ENCODE measurements around the gene TRIM3. TPM values are rescaled to one million over a fixed set of nuclear protein-coding genes. Genes with fewer than 3 reads are reported as not detected.

The TRIM3 gene
- total and polyA plus RNA-seq, 2 experiments from 2014 or later, result 21.9 to 25.3 TPM

DNA sequence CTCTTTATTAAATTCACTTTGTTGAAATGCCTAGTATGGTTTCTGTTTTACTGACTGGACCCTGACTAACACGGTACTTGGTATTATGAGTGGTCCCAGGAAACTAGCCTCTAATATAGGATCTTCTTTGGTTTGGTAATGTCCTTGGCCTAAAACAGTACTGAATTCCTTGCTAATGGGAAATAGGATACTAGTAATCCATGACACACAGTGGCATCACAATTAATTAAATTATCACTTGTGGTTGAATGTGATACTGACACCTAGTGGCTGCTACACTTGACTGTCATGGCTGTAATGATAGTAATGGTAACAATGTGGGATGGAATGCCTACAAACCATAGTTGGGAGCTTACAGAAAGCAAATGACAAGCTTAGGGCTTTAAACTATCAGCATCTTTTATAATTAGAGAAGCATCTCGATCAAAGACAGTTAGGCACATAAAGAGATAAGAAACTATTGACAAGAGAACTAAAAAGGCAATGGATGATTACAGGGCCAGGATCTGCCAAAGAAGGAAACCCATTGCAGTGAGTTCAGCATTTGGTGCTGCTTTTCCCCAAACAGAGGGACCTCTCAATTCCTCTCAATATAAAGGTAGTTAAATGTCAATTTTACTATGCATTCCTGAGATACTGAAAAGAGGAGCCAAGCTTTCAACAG is 32.0 kb upstream of the TRIM3 start:
- H3K27me3 ChIP-seq, result no peaks in the 10 kb centered on the region
- peak; percentile 29 to 76 for DNase-seq (ENCODE audit: low read depth in 1 of 2, low spot score in 1 of 2)
- TF ChIP-seq CTCF (IDR thresholded peaks at IDR 0.05; ENCODE audit: low read depth, low read length), result peak; percentile 71
- H3K36me3 ChIP-seq, result peaks cover 16% of the 10 kb centered on the region
- no peaks in the 10 kb centered on the region for H3K9me3 ChIP-seq (ENCODE audit: low read depth)
- H3K27ac ChIP-seq, result no peak overlapping the region
- no peak overlapping the region for H3K4me3 ChIP-seq
- no peaks in the 10 kb centered on the region for H3K4me1 ChIP-seq (ENCODE audit: low read depth)

DNA sequence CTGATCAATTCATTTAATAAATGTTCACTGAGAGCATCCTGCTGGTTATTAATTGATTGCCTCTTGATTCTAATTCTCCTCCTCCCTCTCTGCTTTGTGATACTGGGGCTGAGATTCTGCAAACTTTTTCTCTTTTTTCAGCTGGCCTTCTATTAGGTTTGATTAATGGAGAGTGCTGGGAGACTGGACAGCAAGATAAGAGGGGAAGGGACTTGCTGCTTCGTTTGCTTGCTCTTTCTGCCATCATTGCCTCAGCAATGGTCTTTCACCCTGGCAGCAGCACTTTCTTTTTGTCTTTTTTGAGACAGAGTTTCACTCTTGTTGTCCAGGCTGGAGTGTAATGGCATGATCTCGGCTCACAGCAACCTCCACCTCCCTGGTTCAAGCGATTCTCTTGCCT is 30.4 kb upstream of the TRIM3 start:
- no peak overlapping the region for H3K4me3 ChIP-seq
- no peak for TF ChIP-seq CTCF (IDR thresholded peaks at IDR 0.05; ENCODE audit: low read depth, low read length)

GRCh38 chr11:6502382-6502781 is 28.6 kb upstream of the TRIM3 start:
- TF ChIP-seq CTCF (IDR thresholded peaks at IDR 0.05; ENCODE audit: low read depth, low read length), result no peak
- no peak for DNase-seq (ENCODE audit: low read depth in 1 of 2, low spot score in 1 of 2)
- no peaks in the 10 kb centered on the region for H3K4me1 ChIP-seq (ENCODE audit: low read depth)
- H3K4me3 ChIP-seq, result no peak overlapping the region
- H3K36me3 ChIP-seq, result peaks cover 24% of the 10 kb centered on the region
- H3K9me3 ChIP-seq (ENCODE audit: low read depth), result no peaks in the 10 kb centered on the region
- H3K27me3 ChIP-seq, result no peaks in the 10 kb centered on the region
- no peak overlapping the region for H3K27ac ChIP-seq

More for the DNA sequence above, 30.4 kb upstream of the TRIM3 start:
- Histone ChIP-seq H3K9me3 (ENCODE audit: low read depth) (no peaks in the 10 kb centered on the region), H3K4me1 (ENCODE audit: low read depth) (no peaks in the 10 kb centered on the region), H3K27me3 (no peaks in the 10 kb centered on the region), H3K27ac (no peak overlapping the region), H3K36me3 (peaks cover 16% of the 10 kb centered on the region)
- no peak for DNase-seq (ENCODE audit: low read depth in 1 of 2, low spot score in 1 of 2)

DNA sequence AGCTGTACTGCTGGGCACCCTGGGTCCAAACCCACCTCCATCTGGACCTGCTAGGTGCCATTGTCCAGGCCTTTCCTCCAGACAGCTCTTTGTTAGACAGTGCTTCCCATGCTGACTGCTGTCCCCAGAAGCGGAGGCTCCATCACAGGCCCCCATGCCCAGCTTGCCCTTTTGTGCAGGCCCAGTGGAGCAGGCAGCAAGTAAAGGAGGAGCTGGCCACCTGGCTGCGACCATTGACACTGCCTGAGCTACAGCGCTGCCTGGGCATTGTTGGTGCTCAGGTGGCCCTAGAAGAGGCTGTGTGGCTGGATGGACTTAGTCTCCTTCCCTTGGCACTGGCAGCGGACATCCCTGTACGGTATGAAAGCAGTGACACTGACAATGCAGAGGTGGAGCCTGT is 24.8 kb upstream of the TRIM3 start:
- Histone ChIP-seq H3K27ac (no peak overlapping the region), H3K27me3 (no peaks in the 10 kb centered on the region), H3K4me3 (no peak overlapping the region), H3K9me3 (ENCODE audit: low read depth) (no peaks in the 10 kb centered on the region), H3K36me3 (peaks cover 16% of the 10 kb centered on the region), H3K4me1 (ENCODE audit: low read depth) (no peaks in the 10 kb centered on the region)
- TF ChIP-seq CTCF (IDR thresholded peaks at IDR 0.05; ENCODE audit: low read depth, low read length), result no peak
- DNase-seq (ENCODE audit: low read depth in 1 of 2, low spot score in 1 of 2), result no peak

DNA sequence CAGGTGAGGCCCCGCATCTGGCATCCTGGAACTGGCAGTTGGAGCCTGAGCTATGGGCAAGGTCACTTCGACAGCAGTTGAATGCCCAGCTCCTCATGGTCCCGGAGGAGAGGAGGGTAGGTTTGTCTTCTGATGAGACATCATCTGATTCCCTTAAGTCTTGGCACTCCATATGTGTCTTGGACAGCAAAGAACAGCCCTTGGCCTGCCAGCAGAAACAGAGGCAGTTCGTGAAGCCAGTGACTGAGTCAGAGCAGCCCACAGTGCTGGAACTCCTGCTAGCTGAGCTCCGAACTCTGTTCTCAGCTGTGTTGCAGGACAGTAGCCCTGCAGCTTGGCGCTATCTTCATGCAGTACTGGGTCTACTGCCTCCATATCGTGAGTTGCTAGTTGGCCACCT is 24.4 kb upstream of the TRIM3 start:
- Histone ChIP-seq H3K36me3 (peaks cover 13% of the 10 kb centered on the region), H3K4me1 (ENCODE audit: low read depth) (no peaks in the 10 kb centered on the region), H3K27me3 (no peaks in the 10 kb centered on the region), H3K27ac (no peak overlapping the region), H3K4me3 (no peak overlapping the region), H3K9me3 (ENCODE audit: low read depth) (no peaks in the 10 kb centered on the region)
- no peak for TF ChIP-seq CTCF (IDR thresholded peaks at IDR 0.05; ENCODE audit: low read depth, low read length)
- peak in 1 of 2 donors; percentile 32 for DNase-seq (ENCODE audit: low read depth in 1 of 2, low spot score in 1 of 2)
